ENCODE data around the gene LIMK2.
"Not testable (repeated sequence)": the region's sequence is repeated elsewhere in the genome, so short reads cannot be mapped to it uniquely, and the experiment has no call there.

LIMK2 gene

GRCh38 chr22:31288496-31289240, 76.6 kb downstream of the LIMK2 start:
- no peak for DNase-seq (ENCODE audit: extremely low read depth in 1 of 2, low read depth in 1 of 2)

GRCh38 chr22:31289344-31289743, 77.2 kb downstream of the LIMK2 start:
- no peak for DNase-seq (ENCODE audit: extremely low read depth in 1 of 2, low read depth in 1 of 2)

- peak; percentile 89 for DNase-seq (ENCODE audit: extremely low read depth in 1 of 2, low read depth in 1 of 2)
These were observed 78.7 kb downstream of the LIMK2 start for GRCh38 chr22:31290494-31291471.

- no peak for DNase-seq (ENCODE audit: extremely low read depth in 1 of 2, low read depth in 1 of 2)
These were observed 79.6 kb downstream of the LIMK2 start for GRCh38 chr22:31291481-31292235.

GRCh38 chr22:31292236-31292989, 80.3 kb downstream of the LIMK2 start, which contains the start of gene PIK3IP1:
Gene PIK3IP1 (minus strand): TSS chr22:31292488. CDS start chr22:31292344, 144 bp downstream.
- DNase-seq (ENCODE audit: extremely low read depth in 1 of 2, low read depth in 1 of 2) = peak; percentile 54 to 75

- no peak for DNase-seq (ENCODE audit: extremely low read depth in 1 of 2, low read depth in 1 of 2)
These were observed 83.3 kb downstream of the LIMK2 start for GRCh38 chr22:31295360-31295759.

GRCh38 chr22:31295831-31296657, 83.9 kb downstream of the LIMK2 start:
- no peak for DNase-seq (ENCODE audit: extremely low read depth in 1 of 2, low read depth in 1 of 2)

GRCh38 chr22:31300896-31301295, 88.8 kb downstream of the LIMK2 start:
- no peak for DNase-seq (ENCODE audit: extremely low read depth in 1 of 2, low read depth in 1 of 2)

- DNase-seq (ENCODE audit: extremely low read depth in 1 of 2, low read depth in 1 of 2) = no peak
These were observed 89.9 kb downstream of the LIMK2 start for GRCh38 chr22:31302006-31302405.

GRCh38 chr22:31302537-31302936, 90.4 kb downstream of the LIMK2 start:
- no peak for DNase-seq (ENCODE audit: extremely low read depth in 1 of 2, low read depth in 1 of 2)

- DNase-seq (ENCODE audit: extremely low read depth in 1 of 2, low read depth in 1 of 2) = no peak
These were observed 93.1 kb downstream of the LIMK2 start for GRCh38 chr22:31305194-31305593.

- no peak for DNase-seq (ENCODE audit: extremely low read depth in 1 of 2, low read depth in 1 of 2)
These were observed 96.1 kb downstream of the LIMK2 start for GRCh38 chr22:31308181-31308580.

- DNase-seq (ENCODE audit: extremely low read depth in 1 of 2, low read depth in 1 of 2) = peak in 1 of 2 donors; percentile 43
These were observed 101.5 kb downstream of the LIMK2 start for GRCh38 chr22:31313366-31314147.

GRCh38 chr22:31314220-31314619, 102.1 kb downstream of the LIMK2 start:
- not testable (repeated sequence) for DNase-seq (ENCODE audit: extremely low read depth in 1 of 2, low read depth in 1 of 2)

- DNase-seq (ENCODE audit: extremely low read depth in 1 of 2, low read depth in 1 of 2) = no peak
These were observed 109.3 kb downstream of the LIMK2 start for GRCh38 chr22:31321421-31321820.

- DNase-seq (ENCODE audit: extremely low read depth in 1 of 2, low read depth in 1 of 2) = no peak
These were observed 111.8 kb downstream of the LIMK2 start for GRCh38 chr22:31323578-31324550.

- DNase-seq (ENCODE audit: extremely low read depth in 1 of 2, low read depth in 1 of 2) = no peak
These were observed 114.8 kb downstream of the LIMK2 start for GRCh38 chr22:31326877-31327276.
